ENCODE results near the gene ATG7. TPM values are rescaled to one million over a fixed set of nuclear protein-coding genes. Genes with fewer than 3 reads are reported as not detected.

ATG7 gene
- total RNA-seq, 4 donors from 2014 or later = 49.4 to 145 (median 82.1) TPM

DNA sequence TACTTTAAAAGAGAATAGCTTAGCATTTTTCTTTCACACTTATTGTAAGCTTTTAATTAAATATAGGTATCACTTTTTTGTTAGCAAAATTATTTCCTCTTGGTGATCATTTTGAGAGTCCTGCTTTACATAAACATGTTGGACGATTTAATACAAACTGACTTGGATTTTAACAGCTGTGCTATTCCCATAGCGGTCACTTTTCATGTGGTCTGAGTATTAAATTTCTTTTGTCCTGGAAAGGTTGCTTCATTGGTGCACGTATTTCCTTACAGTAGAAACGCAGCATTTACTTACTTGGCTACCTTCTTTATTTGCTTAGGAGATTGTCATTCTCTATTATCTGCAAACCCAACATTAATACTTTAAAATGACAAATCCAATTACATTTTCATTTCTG, 109.4 kb downstream of the ATG7 start:
- no peaks in the 10 kb centered on the region for H3K27me3 ChIP-seq
- no peak for DNase-seq (ENCODE audit: low spot score in 2 of 2)
- WGBS = 85% methylated on average over 4 of the region's 4 CpGs
- no peak overlapping the region for H3K27ac ChIP-seq
- no peaks in the 10 kb centered on the region for H3K36me3 ChIP-seq
- TF ChIP-seq POLR2A (IDR thresholded peaks at IDR 0.05) (no peak), POLR2AphosphoS5 (IDR thresholded peaks at IDR 0.05) (no peak), EP300 (IDR thresholded peaks at IDR 0.05) (no peak)
- TF ChIP-seq, protein P1, sequence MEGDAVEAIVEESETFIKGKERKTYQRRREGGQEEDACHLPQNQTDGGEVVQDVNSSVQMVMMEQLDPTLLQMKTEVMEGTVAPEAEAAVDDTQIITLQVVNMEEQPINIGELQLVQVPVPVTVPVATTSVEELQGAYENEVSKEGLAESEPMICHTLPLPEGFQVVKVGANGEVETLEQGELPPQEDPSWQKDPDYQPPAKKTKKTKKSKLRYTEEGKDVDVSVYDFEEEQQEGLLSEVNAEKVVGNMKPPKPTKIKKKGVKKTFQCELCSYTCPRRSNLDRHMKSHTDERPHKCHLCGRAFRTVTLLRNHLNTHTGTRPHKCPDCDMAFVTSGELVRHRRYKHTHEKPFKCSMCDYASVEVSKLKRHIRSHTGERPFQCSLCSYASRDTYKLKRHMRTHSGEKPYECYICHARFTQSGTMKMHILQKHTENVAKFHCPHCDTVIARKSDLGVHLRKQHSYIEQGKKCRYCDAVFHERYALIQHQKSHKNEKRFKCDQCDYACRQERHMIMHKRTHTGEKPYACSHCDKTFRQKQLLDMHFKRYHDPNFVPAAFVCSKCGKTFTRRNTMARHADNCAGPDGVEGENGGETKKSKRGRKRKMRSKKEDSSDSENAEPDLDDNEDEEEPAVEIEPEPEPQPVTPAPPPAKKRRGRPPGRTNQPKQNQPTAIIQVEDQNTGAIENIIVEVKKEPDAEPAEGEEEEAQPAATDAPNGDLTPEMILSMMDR (IDR thresholded peaks at IDR 0.05) = no peak
- no peak overlapping the region for H3K4me3 ChIP-seq
- H3K9me3 ChIP-seq = no peaks in the 10 kb centered on the region
- H3K4me1 ChIP-seq = peaks cover 14% of the 10 kb centered on the region

GRCh38 chr3:11382146-11382745, 110.0 kb downstream of the ATG7 start:
- Histone ChIP-seq H3K4me3 (no peak overlapping the region), H3K9me3 (no peaks in the 10 kb centered on the region), H3K27ac (no peak overlapping the region), H3K36me3 (no peaks in the 10 kb centered on the region), H3K27me3 (no peaks in the 10 kb centered on the region), H3K4me1 (peaks cover 14% of the 10 kb centered on the region)
- WGBS = 90% methylated on average over 8 of the region's 8 CpGs
- DNase-seq (ENCODE audit: low spot score in 2 of 2) = no peak
- TF ChIP-seq POLR2A (IDR thresholded peaks at IDR 0.05) (no peak), POLR2AphosphoS5 (IDR thresholded peaks at IDR 0.05) (no peak), EP300 (IDR thresholded peaks at IDR 0.05) (no peak)
- TF ChIP-seq, protein P1 (IDR thresholded peaks at IDR 0.05) = no peak

DNA sequence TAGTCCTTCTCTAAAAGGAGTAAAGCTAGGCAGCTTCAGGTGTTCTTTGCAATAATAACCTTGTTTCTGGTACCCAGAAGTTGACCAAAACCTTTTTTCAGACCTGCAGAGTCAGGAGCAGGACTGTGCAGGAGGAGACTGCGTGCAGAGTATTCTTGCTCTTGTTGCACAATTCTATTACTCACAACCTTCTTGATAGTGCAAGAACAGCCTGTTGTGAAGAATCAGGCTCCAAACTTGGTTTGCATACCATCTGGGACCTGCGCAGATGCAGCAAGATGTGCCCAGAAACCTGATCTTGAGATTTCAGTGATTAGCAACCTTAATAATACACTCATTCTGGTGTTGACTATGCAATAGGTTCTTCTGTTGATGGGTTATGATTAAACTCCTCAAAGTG, 111.9 kb downstream of the ATG7 start:
- no peaks in the 10 kb centered on the region for H3K9me3 ChIP-seq
- TF ChIP-seq POLR2A (IDR thresholded peaks at IDR 0.05) (no peak), EP300 (IDR thresholded peaks at IDR 0.05) (no peak), POLR2AphosphoS5 (IDR thresholded peaks at IDR 0.05) (no peak)
- TF ChIP-seq, protein P1 (IDR thresholded peaks at IDR 0.05) = no peak
- H3K27me3 ChIP-seq = no peaks in the 10 kb centered on the region
- no peak for DNase-seq (ENCODE audit: low spot score in 2 of 2)
- H3K4me1 ChIP-seq = peaks cover 14% of the 10 kb centered on the region
- H3K36me3 ChIP-seq = no peaks in the 10 kb centered on the region
- no peak overlapping the region for H3K4me3 ChIP-seq
- 95% methylated on average over 2 of the region's 2 CpGs for WGBS
- H3K27ac ChIP-seq = no peak overlapping the region

DNA sequence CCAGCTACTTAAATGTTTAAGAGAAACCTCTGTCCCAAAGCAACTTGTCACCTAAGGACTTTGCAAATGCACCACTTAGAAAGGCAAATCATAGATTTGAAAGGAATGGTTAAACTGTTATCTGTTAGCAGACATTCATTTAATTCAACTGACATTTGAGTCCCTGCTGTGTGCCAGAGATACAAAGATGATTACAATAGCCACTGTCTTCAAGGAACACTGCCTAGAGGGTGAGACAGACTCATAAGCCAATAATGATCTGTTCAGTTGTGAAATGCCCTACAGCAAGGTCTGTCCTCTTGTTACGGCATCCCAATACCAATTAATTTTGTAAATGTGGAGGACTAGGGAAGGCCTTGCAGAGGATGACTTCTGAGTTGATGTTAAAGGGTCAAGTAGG, 113.1 kb downstream of the ATG7 start:
- TF ChIP-seq POLR2A (IDR thresholded peaks at IDR 0.05) (no peak), EP300 (IDR thresholded peaks at IDR 0.05) (no peak), POLR2AphosphoS5 (IDR thresholded peaks at IDR 0.05) (no peak)
- TF ChIP-seq, protein P1 (IDR thresholded peaks at IDR 0.05) = no peak
- Histone ChIP-seq H3K4me3 (no peak overlapping the region), H3K4me1 (peaks cover 15% of the 10 kb centered on the region), H3K9me3 (no peaks in the 10 kb centered on the region), H3K36me3 (no peaks in the 10 kb centered on the region), H3K27ac (no peak overlapping the region), H3K27me3 (no peaks in the 10 kb centered on the region)
- DNase-seq (ENCODE audit: low spot score in 2 of 2) = no peak
- WGBS = 44% methylated on average over 1 of the region's 1 CpG

DNA sequence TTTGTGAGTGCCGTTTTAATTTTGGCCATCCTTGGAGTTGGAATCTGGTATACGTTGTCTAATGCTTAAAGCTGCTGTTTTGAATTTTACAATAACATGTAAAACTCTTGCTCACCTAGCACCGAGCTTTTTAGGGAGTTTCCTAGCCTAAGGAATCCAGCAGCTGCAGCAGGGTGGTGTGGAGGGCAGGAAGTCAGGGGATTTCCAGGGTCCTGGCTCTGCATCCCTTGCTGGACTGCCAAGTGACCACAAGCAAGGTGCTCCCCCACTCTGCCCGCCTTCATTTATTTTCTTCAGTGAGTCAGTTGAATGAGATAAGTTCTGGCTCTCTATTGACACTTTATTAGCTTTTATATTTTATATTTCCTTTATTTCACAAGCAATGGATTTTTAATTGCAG, 113.7 kb downstream of the ATG7 start:
- Histone ChIP-seq H3K4me3 (no peak overlapping the region), H3K36me3 (no peaks in the 10 kb centered on the region), H3K27ac (no peak overlapping the region), H3K27me3 (no peaks in the 10 kb centered on the region), H3K4me1 (peaks cover 21% of the 10 kb centered on the region), H3K9me3 (no peaks in the 10 kb centered on the region)
- no peak for DNase-seq (ENCODE audit: low spot score in 2 of 2)
- no peak for TF ChIP-seq POLR2AphosphoS5 (IDR thresholded peaks at IDR 0.05)
- TF ChIP-seq EP300 (IDR thresholded peaks at IDR 0.05) = no peak
- TF ChIP-seq, protein P1 (IDR thresholded peaks at IDR 0.05) = no peak
- no peak for TF ChIP-seq POLR2A (IDR thresholded peaks at IDR 0.05)
- WGBS = 51% methylated on average over 4 of the region's 4 CpGs
